ENCODE data around the gene CMSS1.

CMSS1 gene

GRCh38 chr3:100103558-100104441 lies 286.1 kb downstream of the CMSS1 start:
- no peak for DNase-seq (ENCODE audit: low read depth, low spot score)
- POLR2A ChIA-PET = no interaction called here
- CTCF ChIA-PET = interaction anchor here (1.0 to 2.1 kb wide), 3 partner anchors 13 to 260 kb away, joined by 3 to 7 read pairs (median 3); no protein-coding TSS in a partner anchor
- no peak for TF ChIP-seq CTCF (IDR thresholded peaks at IDR 0.05; ENCODE audit: insufficient read depth, low read length, missing control alignments)
- no peak overlapping the region for H3K4me3 ChIP-seq (ENCODE audit: low read depth, low read length)

- TF ChIP-seq CTCF (IDR thresholded peaks at IDR 0.05; ENCODE audit: insufficient read depth, low read length, missing control alignments) = no peak
- H3K4me3 ChIP-seq (ENCODE audit: low read depth, low read length) = no peak overlapping the region
- ChIA-PET CTCF (interaction anchor here (0.9 to 3.4 kb wide), 4 partner anchors 14 to 261 kb away, joined by 3 to 16 read pairs (median 5); no protein-coding TSS in a partner anchor), POLR2A (no interaction called here)
- no peak for DNase-seq (ENCODE audit: low read depth, low spot score)
These were observed 286.8 kb downstream of the CMSS1 start for GRCh38 chr3:100104442-100104798.

- ChIA-PET CTCF (interaction anchor here (0.9 to 3.4 kb wide), 5 partner anchors 15 to 262 kb away, joined by 3 to 16 read pairs (median 3); no protein-coding TSS in a partner anchor), POLR2A (no interaction called here)
- DNase-seq (ENCODE audit: low read depth, low spot score) = no peak
- no peak overlapping the region for H3K4me3 ChIP-seq (ENCODE audit: low read depth, low read length)
- no peak for TF ChIP-seq CTCF (IDR thresholded peaks at IDR 0.05; ENCODE audit: insufficient read depth, low read length, missing control alignments)
These were observed 287.3 kb downstream of the CMSS1 start for GRCh38 chr3:100104817-100105413.

GRCh38 chr3:100105501-100105900 lies 287.8 kb downstream of the CMSS1 start:
- TF ChIP-seq CTCF (IDR thresholded peaks at IDR 0.05; ENCODE audit: insufficient read depth, low read length, missing control alignments) = no peak
- ChIA-PET CTCF (interaction anchor here (0.9 to 3.4 kb wide), 5 partner anchors 16 to 263 kb away, joined by 3 to 16 read pairs (median 3); no protein-coding TSS in a partner anchor), POLR2A (no interaction called here)
- H3K4me3 ChIP-seq (ENCODE audit: low read depth, low read length) = no peak overlapping the region
- no peak for DNase-seq (ENCODE audit: low read depth, low spot score)

- H3K4me3 ChIP-seq (ENCODE audit: low read depth, low read length) = no peak overlapping the region
- DNase-seq (ENCODE audit: low read depth, low spot score) = no peak
- POLR2A ChIA-PET = no interaction called here
- TF ChIP-seq CTCF (IDR thresholded peaks at IDR 0.05; ENCODE audit: insufficient read depth, low read length, missing control alignments) = no peak
- CTCF ChIA-PET = interaction anchor here (0.7 to 3.4 kb wide), 5 partner anchors 16 to 273 kb away, joined by 3 to 16 read pairs (median 3); no protein-coding TSS in a partner anchor
These were observed 288.4 kb downstream of the CMSS1 start for GRCh38 chr3:100106094-100106493.
